NCI-H2171 treated with DMSO at 0.1 percent for 48 hours (cell line): ENCODE results near the gene CGB5.

ENCODE experiments used
- DNase-seq: peaks from one replicate; lab custom pipeline; 2025; lab: John Stamatoyannopoulos, UW

Gene CGB5

GRCh38 chr19:49086296-49086695, 42.6 kb downstream of the CGB5 start:
- DNase-seq, result no peak

- no peak for DNase-seq
Observed at GRCh38 chr19:49091391-49092038, 47.9 kb downstream of the CGB5 start.

GRCh38 chr19:49092686-49093085, 49.0 kb downstream of the CGB5 start:
- no peak for DNase-seq
